Panc1 (cell line): ENCODE results near the gene LRBA. TPM values are rescaled to one million over a fixed set of nuclear protein-coding genes. Genes with fewer than 3 reads are reported as not detected.

Source experiments
- ATAC-seq: fragments of 200-7000 bp; cut with Tn5 transposase; 2 replicates; pipeline ENCODE4 v1.9.1; 2020; ENCODE audit warnings: mild to moderate bottlenecking, moderate library complexity
- BruUV-seq: library from RNA; stranded (reverse); fragments of 400-500 nt; replicated peaks from 2 replicates; lab custom pipeline; 2021; lab: Mats Ljungman, UMichigan
- CTCF ChIA-PET: fragments of 300-600 bp; sonication (Branson Sonifier 250); formaldehyde crosslinking; loops from one replicate; lab custom pipeline; 2022; ENCODE audit warnings: antibody characterized with exemption; lab: Charles Lee
- POLR2A ChIA-PET: fragments of 300-600 bp; sonication (Branson Sonifier 250); formaldehyde crosslinking; loops from one replicate; lab custom pipeline; 2022; ENCODE audit warnings: antibody characterized with exemption; lab: Charles Lee
- DNase-seq: peaks from one replicate; pipeline ENCODE4 v3.0.0-alpha.2; 2010; ENCODE audit warnings: low read depth, low spot score
- H3K27ac ChIP-seq: 2 replicates; pipeline ENCODE4 v1.5.1; 2011; ENCODE audit warnings: mild to moderate bottlenecking, low read length, inconsistent platforms
- H3K27me3 ChIP-seq: fragments of 200-500 bp; sonication (Bioruptor generic); 2 replicates; pipeline ENCODE4 v1.6.0; 2014; ENCODE audit warnings: low read length, inconsistent platforms; ENCODE audit not compliant: control insufficient read depth, insufficient read depth
- H3K36me3 ChIP-seq: fragments of 200-500 bp; sonication (Bioruptor generic); 2 replicates; pipeline ENCODE4 v1.5.1; 2014; ENCODE audit warnings: inconsistent platforms, mild to moderate bottlenecking, low read length, moderate library complexity; ENCODE audit not compliant: control insufficient read depth, insufficient read depth
- H3K4me1 ChIP-seq: 2 replicates; pipeline ENCODE4 v1.5.1; 2011; ENCODE audit warnings: inconsistent platforms, mild to moderate bottlenecking, low read length, moderate library complexity; ENCODE audit not compliant: control insufficient read depth, insufficient read depth
- H3K4me3 ChIP-seq, 2 experiments: 2 replicates each; pipeline ENCODE4 v1.5.1; 2011 to 2012; ENCODE audit warnings: low read depth in 2 of 2, low read length in 2 of 2, mild to moderate bottlenecking in 2 of 2, inconsistent platforms in 1 of 2, moderate library complexity in 1 of 2
- H3K9me3 ChIP-seq: fragments of 200-500 bp; sonication (Bioruptor generic); 2 replicates; pipeline ENCODE4 v1.5.1; 2014; ENCODE audit warnings: low read depth, mild to moderate bottlenecking, inconsistent platforms, low read length, moderate library complexity; ENCODE audit not compliant: control insufficient read depth, insufficient read depth
- POLR2AphosphoS5 ChIP-seq: IDR thresholded peaks from 2 replicates; pipeline ENCODE4 v1.6.1; 2012; ENCODE audit warnings: mild to moderate bottlenecking, low read depth, low read length, moderate library complexity
- SIN3A ChIP-seq: IDR thresholded peaks from 2 replicates; pipeline ENCODE4 v1.6.1; 2012; ENCODE audit warnings: low read depth, mild to moderate bottlenecking, low read length, moderate library complexity, borderline replicate concordance; ENCODE audit not compliant: insufficient read depth
- TCF7L2 ChIP-seq: IDR thresholded peaks from 2 replicates; pipeline ENCODE4 v1.6.1; 2011; ENCODE audit warnings: mild to moderate bottlenecking, low read depth, low read length, inconsistent platforms
- in situ Hi-C: cut with HindIII; loops from 2 replicates; pipeline ENCODE4 v1.10.0; 2016; ENCODE audit warnings: low sequenced_read_pairs, low pct_unique_long_range_greater_than_20kb
- intact Hi-C: fragments of 100-400 bp; cut with micrococcal nuclease; formaldehyde crosslinking; loops from one replicate; pipeline ENCODE4 v1.10.0; 2022; ENCODE audit not compliant: unreplicated experiment
- total RNA-seq: library from RNA; stranded (reverse); gene quantifications from one replicate; pipeline ENCODE4 v1.2.1, GENCODE V29; 2021; ENCODE audit not compliant: unreplicated experiment
- TF ChIP-seq, protein P1 (sequence below): fragments of 450-650 bp; IDR thresholded peaks from 2 replicates; pipeline ENCODE4 v1.5.1; 2017; ENCODE audit warnings: mild to moderate bottlenecking
- TF ChIP-seq, protein P2 (sequence below), 2 experiments: IDR thresholded peaks; 2 replicates each; pipeline ENCODE4 v1.6.1; 2011 to 2012; ENCODE audit warnings: low read depth in 2 of 2, control low read depth in 1 of 2, low read length in 1 of 2, mild to moderate bottlenecking in 1 of 2, moderate library complexity in 1 of 2; ENCODE audit not compliant: insufficient read depth in 1 of 2

Gene LRBA
- total RNA-seq, 1 experiment from 2014 or later = 26.4 TPM

DNA sequence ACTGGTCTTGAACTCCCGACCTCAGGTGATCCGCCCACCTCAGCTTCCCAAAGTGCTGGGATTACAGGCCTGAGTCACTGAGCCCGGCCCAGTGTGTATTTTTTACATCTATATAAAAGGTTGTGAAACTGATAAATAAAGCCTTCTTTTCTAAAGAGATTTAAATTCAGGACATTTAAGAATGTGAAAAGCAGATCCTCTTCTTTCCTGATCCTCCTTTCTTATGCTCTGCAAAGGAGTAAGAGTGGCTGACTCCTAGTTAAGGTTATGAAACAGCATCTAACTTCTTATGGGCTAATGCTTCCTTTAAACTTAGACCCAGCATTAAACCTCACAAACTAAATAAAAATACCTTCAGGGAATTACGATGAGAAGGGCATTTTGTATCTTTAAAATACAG lies 630.8 kb downstream of the LRBA start:
- ChIA-PET POLR2A (no interaction called here), CTCF (no interaction called here)
- no peak for DNase-seq
- no peak for ATAC-seq
- intact Hi-C loops = no loop called here
- BruUV-seq = no TSS peak
- H3K36me3 ChIP-seq = no peaks in the 10 kb centered on the region
- no peak overlapping the region for H3K4me3 ChIP-seq
- no peak for TF ChIP-seq SIN3A
- TF ChIP-seq, protein P1, sequence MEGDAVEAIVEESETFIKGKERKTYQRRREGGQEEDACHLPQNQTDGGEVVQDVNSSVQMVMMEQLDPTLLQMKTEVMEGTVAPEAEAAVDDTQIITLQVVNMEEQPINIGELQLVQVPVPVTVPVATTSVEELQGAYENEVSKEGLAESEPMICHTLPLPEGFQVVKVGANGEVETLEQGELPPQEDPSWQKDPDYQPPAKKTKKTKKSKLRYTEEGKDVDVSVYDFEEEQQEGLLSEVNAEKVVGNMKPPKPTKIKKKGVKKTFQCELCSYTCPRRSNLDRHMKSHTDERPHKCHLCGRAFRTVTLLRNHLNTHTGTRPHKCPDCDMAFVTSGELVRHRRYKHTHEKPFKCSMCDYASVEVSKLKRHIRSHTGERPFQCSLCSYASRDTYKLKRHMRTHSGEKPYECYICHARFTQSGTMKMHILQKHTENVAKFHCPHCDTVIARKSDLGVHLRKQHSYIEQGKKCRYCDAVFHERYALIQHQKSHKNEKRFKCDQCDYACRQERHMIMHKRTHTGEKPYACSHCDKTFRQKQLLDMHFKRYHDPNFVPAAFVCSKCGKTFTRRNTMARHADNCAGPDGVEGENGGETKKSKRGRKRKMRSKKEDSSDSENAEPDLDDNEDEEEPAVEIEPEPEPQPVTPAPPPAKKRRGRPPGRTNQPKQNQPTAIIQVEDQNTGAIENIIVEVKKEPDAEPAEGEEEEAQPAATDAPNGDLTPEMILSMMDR = no peak
- TF ChIP-seq, protein P2, sequence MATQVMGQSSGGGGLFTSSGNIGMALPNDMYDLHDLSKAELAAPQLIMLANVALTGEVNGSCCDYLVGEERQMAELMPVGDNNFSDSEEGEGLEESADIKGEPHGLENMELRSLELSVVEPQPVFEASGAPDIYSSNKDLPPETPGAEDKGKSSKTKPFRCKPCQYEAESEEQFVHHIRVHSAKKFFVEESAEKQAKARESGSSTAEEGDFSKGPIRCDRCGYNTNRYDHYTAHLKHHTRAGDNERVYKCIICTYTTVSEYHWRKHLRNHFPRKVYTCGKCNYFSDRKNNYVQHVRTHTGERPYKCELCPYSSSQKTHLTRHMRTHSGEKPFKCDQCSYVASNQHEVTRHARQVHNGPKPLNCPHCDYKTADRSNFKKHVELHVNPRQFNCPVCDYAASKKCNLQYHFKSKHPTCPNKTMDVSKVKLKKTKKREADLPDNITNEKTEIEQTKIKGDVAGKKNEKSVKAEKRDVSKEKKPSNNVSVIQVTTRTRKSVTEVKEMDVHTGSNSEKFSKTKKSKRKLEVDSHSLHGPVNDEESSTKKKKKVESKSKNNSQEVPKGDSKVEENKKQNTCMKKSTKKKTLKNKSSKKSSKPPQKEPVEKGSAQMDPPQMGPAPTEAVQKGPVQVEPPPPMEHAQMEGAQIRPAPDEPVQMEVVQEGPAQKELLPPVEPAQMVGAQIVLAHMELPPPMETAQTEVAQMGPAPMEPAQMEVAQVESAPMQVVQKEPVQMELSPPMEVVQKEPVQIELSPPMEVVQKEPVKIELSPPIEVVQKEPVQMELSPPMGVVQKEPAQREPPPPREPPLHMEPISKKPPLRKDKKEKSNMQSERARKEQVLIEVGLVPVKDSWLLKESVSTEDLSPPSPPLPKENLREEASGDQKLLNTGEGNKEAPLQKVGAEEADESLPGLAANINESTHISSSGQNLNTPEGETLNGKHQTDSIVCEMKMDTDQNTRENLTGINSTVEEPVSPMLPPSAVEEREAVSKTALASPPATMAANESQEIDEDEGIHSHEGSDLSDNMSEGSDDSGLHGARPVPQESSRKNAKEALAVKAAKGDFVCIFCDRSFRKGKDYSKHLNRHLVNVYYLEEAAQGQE (IDR thresholded peaks at IDR 0.05; ENCODE audit: insufficient read depth in 1 of 2, low read depth in 2 of 2, low read length in 1 of 2) = no peak
- TF ChIP-seq POLR2AphosphoS5 = no peak
- no peak for TF ChIP-seq TCF7L2
- H3K9me3 ChIP-seq = no peaks in the 10 kb centered on the region
- H3K27ac ChIP-seq = no peak overlapping the region
- no peaks in the 10 kb centered on the region for H3K27me3 ChIP-seq
- no peaks in the 10 kb centered on the region for H3K4me1 ChIP-seq
- in situ Hi-C loops = no loop called here

DNA sequence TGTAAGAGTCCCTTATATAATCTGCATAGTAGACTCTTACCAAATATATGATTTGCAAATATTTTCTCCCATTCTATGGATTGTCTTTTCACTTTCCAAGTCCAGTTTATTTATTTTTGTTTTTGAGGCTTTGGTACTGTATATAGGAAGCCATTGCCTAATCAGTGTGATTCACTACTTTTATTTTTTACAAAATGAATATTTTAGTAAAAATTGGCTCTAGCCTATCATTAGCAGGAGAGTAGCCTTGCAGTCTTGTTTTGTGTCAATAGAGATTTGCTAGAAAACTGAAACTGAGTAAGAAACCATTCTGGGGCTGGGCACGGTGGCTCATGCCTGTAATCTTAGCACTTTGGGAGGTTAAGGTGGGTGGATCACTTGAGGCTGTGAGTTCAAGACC lies 633.1 kb downstream of the LRBA start:
- intact Hi-C loops (no loop called here), in situ Hi-C loops (no loop called here)
- Histone ChIP-seq H3K27me3 (no peaks in the 10 kb centered on the region), H3K4me1 (no peaks in the 10 kb centered on the region), H3K36me3 (no peaks in the 10 kb centered on the region), H3K27ac (no peak overlapping the region), H3K9me3 (no peaks in the 10 kb centered on the region), H3K4me3 (no peak overlapping the region)
- ATAC-seq (no peak), DNase-seq (no peak)
- no peak for TF ChIP-seq POLR2AphosphoS5
- TF ChIP-seq, protein P2 (IDR thresholded peaks at IDR 0.05; ENCODE audit: insufficient read depth in 1 of 2, low read depth in 2 of 2, low read length in 1 of 2) = no peak
- TF ChIP-seq TCF7L2 = no peak
- TF ChIP-seq, protein P1 = no peak
- no peak for TF ChIP-seq SIN3A
- ChIA-PET POLR2A (no interaction called here), CTCF (no interaction called here)
- BruUV-seq = no TSS peak
